GM18511 (cell line): ENCODE results near the gene TKTL1.
A peak's percentile ranks its signal among the peaks of the same experiment; 100 is the strongest.
"Not testable (repeated sequence)": the region's sequence is repeated elsewhere in the genome, so short reads cannot be mapped to it uniquely, and the experiment has no call there.

Source experiments
- ATAC-seq: cut with Tn5 transposase; IDR thresholded peaks from one replicate; pipeline ENCODE4 v1.9.1; 2021; ENCODE audit warnings: mild to moderate bottlenecking, moderate library complexity; ENCODE audit not compliant: unreplicated experiment

The TKTL1 gene

GRCh38 chrX:154295664-154296310 is at the start of gene TKTL1:
TSS of gene TKTL1 (plus strand) at chrX:154295795. CDS start at chrX:154295860, 65 bp downstream.
- ATAC-seq = no peak

GRCh38 chrX:154247377-154248045 is 48.1 kb upstream of the TKTL1 start:
- ATAC-seq = peak; percentile 86

GRCh38 chrX:154248076-154248475 is 47.5 kb upstream of the TKTL1 start:
- peak; percentile 11 for ATAC-seq

- not testable (repeated sequence) for ATAC-seq
Observed at GRCh38 chrX:154257282-154257681, 38.3 kb upstream of the TKTL1 start, which contains the start of gene OPN1MW3. TSS of gene OPN1MW3 (plus strand) at chrX:154257582. CDS start at chrX:154257620, 38 bp downstream.

- ATAC-seq = not testable (repeated sequence)
Observed at GRCh38 chrX:154258711-154259110, 36.9 kb upstream of the TKTL1 start.

GRCh38 chrX:154263072-154263471 is 32.5 kb upstream of the TKTL1 start:
- not testable (repeated sequence) for ATAC-seq

- not testable (repeated sequence) for ATAC-seq
Observed at GRCh38 chrX:154269245-154269644, 26.4 kb upstream of the TKTL1 start.

- ATAC-seq = peak; percentile 80
Observed at GRCh38 chrX:154284489-154285338, 10.9 kb upstream of the TKTL1 start.

- ATAC-seq = not testable (repeated sequence)
Observed at GRCh38 chrX:154286406-154286805, 9.2 kb upstream of the TKTL1 start.

- no peak for ATAC-seq
Observed at GRCh38 chrX:154294791-154295574, 612 bp upstream of the TKTL1 start, which contains the start of gene TEX28. TSS of gene TEX28 (minus strand) at chrX:154295124. CDS start at chrX:154292117, 3,007 bp downstream.

GRCh38 chrX:154296731-154297130 is 1.1 kb downstream of the TKTL1 start:
- ATAC-seq = no peak

GRCh38 chrX:154298312-154298711 is 2.7 kb downstream of the TKTL1 start:
- no peak for ATAC-seq

- no peak for ATAC-seq
Observed at GRCh38 chrX:154300816-154301215, 5.2 kb downstream of the TKTL1 start.

- not testable (repeated sequence) for ATAC-seq
Observed at GRCh38 chrX:154302998-154303397, 7.4 kb downstream of the TKTL1 start.

- ATAC-seq = no peak
Observed at GRCh38 chrX:154303476-154303875, 7.9 kb downstream of the TKTL1 start.

- no peak for ATAC-seq
Observed at GRCh38 chrX:154304846-154305245, 9.3 kb downstream of the TKTL1 start.

GRCh38 chrX:154305541-154306205 is 10.1 kb downstream of the TKTL1 start:
- no peak for ATAC-seq

GRCh38 chrX:154307202-154307601 is 11.6 kb downstream of the TKTL1 start:
- ATAC-seq = no peak

- ATAC-seq = no peak
Observed at GRCh38 chrX:154308108-154308946, 12.7 kb downstream of the TKTL1 start.
